HepG2 (cell line): ENCODE measurements around the gene ALPK3. TPM values are rescaled to one million over a fixed set of nuclear protein-coding genes. Genes with fewer than 3 reads are reported as not detected.
A peak's percentile ranks its signal among the peaks of the same experiment; 100 is the strongest.

ENCODE experiments used
- ATAC-seq: fragments of 200-7000 bp; cut with Tn5 transposase; 3 replicates; pipeline ENCODE4 v1.9.1; 2020; ENCODE audit warnings: mild to moderate bottlenecking, moderate library complexity
- BruUV-seq: library from RNA; stranded (reverse); fragments of 400-500 nt; replicated peaks from 2 replicates; lab custom pipeline; 2021; lab: Mats Ljungman, UMichigan
- CTCF ChIA-PET: fragments of 300-600 bp; formaldehyde crosslinking; extraction: SDS; loops from one replicate; lab custom pipeline; 2021; ENCODE audit warnings: low total read pairs, inconsistent platforms, low intra/inter-chr PET ratio; lab: Yijun Ruan, JAX
- POLR2A ChIA-PET: fragments of 350-600 bp; sonication (Branson Sonifier 250); formaldehyde crosslinking; loops from one replicate; lab custom pipeline; 2020; ENCODE audit warnings: antibody characterized with exemption, inconsistent platforms; lab: Yijun Ruan, JAX
- DNase-seq: peaks from one replicate; pipeline ENCODE4 v3.0.0-alpha.2; 2015; ENCODE audit warnings: low spot score
- FAIRE-seq: peaks from 3 replicates; lab custom pipeline; 2011; peaks lifted over from hg19 to GRCh38; lab: Jason Lieb, UNC
- H2AFZ ChIP-seq: one replicate; pipeline ENCODE4 v1.6.1; 2011; ENCODE audit warnings: low read length, inconsistent platforms
- H3K27ac ChIP-seq: fragments of 300-600 bp; 3 replicates; pipeline ENCODE4 v1.8.0; 2011; ENCODE audit warnings: mixed run types, mild to moderate bottlenecking, mixed read lengths, low read length, inconsistent platforms; ENCODE audit not compliant: insufficient read depth; ENCODE audit errors: extremely low read length
- H3K27me3 ChIP-seq, 2 experiments: fragments of 200-600 bp in 1 of 2; 2 replicates in 1 of 2; 3 replicates in 1 of 2; pipeline versions ENCODE4 v1.6.0 to v1.8.0; 2011; ENCODE audit warnings: low read length in 2 of 2, mild to moderate bottlenecking in 2 of 2, moderate library complexity in 2 of 2, inconsistent platforms in 1 of 2; ENCODE audit not compliant: insufficient read depth in 2 of 2, control insufficient read depth in 1 of 2
- H3K36me3 ChIP-seq, 2 experiments: fragments of 200-600 bp in 1 of 2; replicated peaks in 1 of 2; 2 replicates in 1 of 2; 3 replicates in 1 of 2; pipeline versions ENCODE4 v1.5.1 to v1.8.0; 2011; ENCODE audit warnings: low read length in 2 of 2, inconsistent platforms in 1 of 2; ENCODE audit not compliant: insufficient read depth in 2 of 2, control insufficient read depth in 1 of 2
- H3K4me1 ChIP-seq: 2 replicates; pipeline ENCODE4 v1.5.1; 2012; ENCODE audit warnings: low read length, inconsistent platforms; ENCODE audit not compliant: insufficient read depth
- H3K4me2 ChIP-seq: 2 replicates; pipeline ENCODE4 v1.6.0; 2011; ENCODE audit warnings: low read depth, low read length, inconsistent platforms
- H3K4me3 ChIP-seq, 3 experiments: fragments of 200-600 bp in 1 of 3; sonication (generic), shearing (Covaris generic) in 1 of 3; replicated peaks in 1 of 3; 2 replicates each; pipeline ENCODE4 v1.5.1; 2011 to 2016; ENCODE audit warnings: low read length in 3 of 3, inconsistent platforms in 2 of 3, low read depth in 2 of 3, mild to moderate bottlenecking in 2 of 3, control low read depth in 1 of 3, mixed read lengths in 1 of 3; ENCODE audit not compliant: insufficient read depth in 1 of 3
- H3K79me2 ChIP-seq: one replicate; pipeline ENCODE4 v1.6.1; 2011; ENCODE audit warnings: low read length, inconsistent platforms; ENCODE audit not compliant: insufficient read depth
- H3K9ac ChIP-seq: 2 replicates; pipeline ENCODE4 v1.6.0; 2011; ENCODE audit warnings: mild to moderate bottlenecking, low read depth, low read length, inconsistent platforms; ENCODE audit not compliant: insufficient read depth
- H3K9me3 ChIP-seq: 2 replicates; pipeline ENCODE4 v1.5.1; 2012; ENCODE audit warnings: mild to moderate bottlenecking, low read length
- H4K20me1 ChIP-seq: 2 replicates; pipeline ENCODE4 v1.6.0; 2011; ENCODE audit warnings: inconsistent platforms, mild to moderate bottlenecking, low read length, moderate library complexity; ENCODE audit not compliant: insufficient read depth
- AHDC1 ChIP-seq: sonication (generic); formaldehyde crosslinking; IDR thresholded peaks from 2 replicates; pipeline ENCODE4 v1.5.1; 2020; ENCODE audit warnings: mild to moderate bottlenecking, missing genetic modification reagents, borderline replicate concordance
- DPF2 ChIP-seq: sonication (generic); formaldehyde crosslinking; IDR thresholded peaks from 2 replicates; pipeline ENCODE4 v1.4.0; 2020; ENCODE audit warnings: mild to moderate bottlenecking, low read depth, missing genetic modification reagents, borderline replicate concordance
- FOXP1 ChIP-seq, 2 experiments: fragments of 450-650 bp in 1 of 2; IDR thresholded peaks; 2 replicates each; pipeline ENCODE4 v1.6.1; 2017 to 2018; ENCODE audit warnings: antibody characterized with exemption in 1 of 2
- IRF2 ChIP-seq: IDR thresholded peaks from 2 replicates; pipeline ENCODE4 v1.6.1; 2018; ENCODE audit warnings: missing genetic modification reagents, missing compliant biosample characterization
- KAT8 ChIP-seq: IDR thresholded peaks from 2 replicates; pipeline ENCODE4 v1.6.1; 2016; ENCODE audit warnings: missing genetic modification reagents, missing compliant biosample characterization
- NBN ChIP-seq: fragments of 450-650 bp; conservative IDR thresholded peaks from 2 replicates; pipeline ENCODE4 v1.6.1; 2017
- PPARG ChIP-seq: conservative IDR thresholded peaks from 2 replicates; pipeline ENCODE4 v1.6.1; 2016; ENCODE audit warnings: missing biosample characterization, missing genetic modification reagents
- REST ChIP-seq, 2 experiments: IDR thresholded peaks; 2 replicates each; pipeline ENCODE4 v1.6.1; 2011 to 2012; ENCODE audit warnings: low read length in 2 of 2, borderline replicate concordance in 1 of 2, low read depth in 1 of 2, mild to moderate bottlenecking in 1 of 2, moderate library complexity in 1 of 2
- SOX5 ChIP-seq: IDR thresholded peaks from 2 replicates; pipeline ENCODE4 v1.6.1; 2016; ENCODE audit warnings: borderline replicate concordance
- SP2 ChIP-seq: sonication (generic); formaldehyde crosslinking; IDR thresholded peaks from 2 replicates; pipeline ENCODE4 v1.5.1; 2020; ENCODE audit warnings: mild to moderate bottlenecking, missing genetic modification reagents
- TFE3 ChIP-seq: IDR thresholded peaks from 2 replicates; pipeline ENCODE4 v1.6.1; 2016
- ZNF792 ChIP-seq: IDR thresholded peaks from 2 replicates; pipeline ENCODE4 v1.6.1; 2016
- WGBS: methylation state at CpG from one replicate; pipeline ENCODE4 v1.1.6; 2017; ENCODE audit warnings: low lambda C conversion rate; 5-methylcytosine and 5-hydroxymethylcytosine counted together
- in situ Hi-C: cut with HindIII; loops from 2 replicates; pipeline ENCODE4 v1.10.0; 2017; ENCODE audit warnings: low pct_unique_long_range_greater_than_20kb; ENCODE audit not compliant: extremely low pct_ligation_motif_present
- intact Hi-C: fragments of 100-400 bp; cut with micrococcal nuclease; formaldehyde crosslinking; loops from one replicate; pipeline ENCODE4 v1.10.0; 2022; ENCODE audit not compliant: unreplicated experiment
- polyA plus RNA-seq, 8 experiments: library from polyadenylated mRNA; depleted of rRNA in 3 of 8; stranded (reverse) in 7 of 8; unstranded in 1 of 8; fragments of >200 nt; fragmentation: Illumina TruSeq in 4 of 8; extraction: Trizol in 4 of 8; gene quantifications; 2 replicates each; pipeline versions ENCODE4 v1.2.1 to v1.2.3, GENCODE V29; 2011 to 2016; ENCODE audit warnings: low read depth in 4 of 8, missing spikeins in 1 of 8, mixed read lengths in 1 of 8; ENCODE audit not compliant: insufficient read depth in 1 of 8
- total RNA-seq, 5 experiments: library from RNA; depleted of rRNA; stranded (reverse); fragments of >200 nt; fragmentation: Illumina TruSeq; extraction: Trizol; gene quantifications; 2 replicates each; pipeline ENCODE4 v1.2.3, GENCODE V29; 2016; ENCODE audit warnings: low read depth in 1 of 5

The ALPK3 gene
- total and polyA plus RNA-seq, 2 of the 13 experiments (the other 11 are each of a cell fraction or from before 2014, with no cell fraction given): 0.04 to 0.42 TPM

- TF ChIP-seq REST (IDR thresholded peaks at IDR 0.05; ENCODE audit: borderline replicate concordance in 1 of 2, low read depth in 1 of 2, low read length in 2 of 2): no peak
These were observed 25.6 kb downstream of the ALPK3 start (continued) for GRCh38 chr15:84842781-84843180.

GRCh38 chr15:84844964-84845363, 27.8 kb downstream of the ALPK3 start:
- ChIA-PET CTCF (interaction anchor here (0.8 to 2.9 kb wide), 5 partner anchors 18 to 245 kb away, joined by 3 to 30 read pairs (median 5); no protein-coding TSS in a partner anchor), POLR2A (no interaction called here)
- Histone ChIP-seq H3K79me2 (no peaks in the 10 kb centered on the region), H3K9me3 (peaks cover 7% of the 10 kb centered on the region; the same call in 1 of the 2 replicates), H3K4me1 (peaks cover 50% of the 10 kb centered on the region), H3K27me3 (peaks cover 0 to 4% of the 10 kb centered on the region in 2 experiments; a peak in 2 of 5 replicates), H3K9ac (no peak overlapping the region), H3K27ac (peak overlapping the region; percentile 46), H3K36me3 (no peaks in the 10 kb centered on the region), H4K20me1 (no peaks in the 10 kb centered on the region), H2AFZ (no peak overlapping the region), H3K4me3 (no peak overlapping the region; a peak in 1 of 6 replicates), H3K4me2 (peak overlapping the region; percentile 45)
- ATAC-seq (peak; percentile 54), DNase-seq (peak; percentile 38), FAIRE-seq (peak; percentile 37)
- no TSS peak for BruUV-seq
- 0% methylated on average over 2 of the region's 2 CpGs for WGBS
- in situ Hi-C loops: loop anchor here (25.0 kb wide), 1 partner anchor 317 kb away; no protein-coding TSS in a partner anchor
- intact Hi-C loops: loop anchor here (1.0 kb wide), 1 partner anchor 83 kb away; no protein-coding TSS in a partner anchor
- TF ChIP-seq SOX5 (CRISPR knock-in tag): peak; percentile 36; the same call in 1 of the 2 replicates
- peak; percentile 68; the same call in 1 of the 2 replicates for TF ChIP-seq AHDC1 (CRISPR knock-in tag)
- TF ChIP-seq SP2 (CRISPR knock-in tag): no peak
- TF ChIP-seq FOXP1 (IDR thresholded peaks at IDR 0.05): no peak
- peak; percentile 80 for TF ChIP-seq FOXP1 (CRISPR knock-in tag; IDR thresholded peaks at IDR 0.05)
- 0 out of 2 replicates have a peak, but pooled peaks have one; percentile 27 for TF ChIP-seq KAT8 (CRISPR knock-in tag)
- no peak for TF ChIP-seq NBN
- 0 out of 2 replicates have a peak, but pooled peaks have one; percentile 7 for TF ChIP-seq TFE3 (CRISPR knock-in tag)
- 0 out of 2 replicates have a peak, but pooled peaks have one; percentile 16 for TF ChIP-seq PPARG
- no peak for TF ChIP-seq DPF2
- TF ChIP-seq IRF2 (CRISPR knock-in tag): 0 out of 2 replicates have a peak, but pooled peaks have one; percentile 40
- 0 out of 2 replicates have a peak, but pooled peaks have one; percentile 22 for TF ChIP-seq ZNF792 (CRISPR knock-in tag)
